HTERT RPE-1 (cell line): ENCODE results near the gene CRMP1.

Experiments
- in situ Hi-C: fragments of 300-500 bp; cut with MboI; formaldehyde crosslinking; loops from 4 replicates; pipeline ENCODE4 v1.14.3; 2020; ENCODE audit warnings: low sequenced_read_pairs

CRMP1 gene

GRCh38 chr4:5774416-5775036 lies 118.4 kb downstream of the CRMP1 start:
- in situ Hi-C loops, result no loop called here

- in situ Hi-C loops, result no loop called here
These were observed 119.7 kb downstream of the CRMP1 start for GRCh38 chr4:5773271-5773555.

DNA sequence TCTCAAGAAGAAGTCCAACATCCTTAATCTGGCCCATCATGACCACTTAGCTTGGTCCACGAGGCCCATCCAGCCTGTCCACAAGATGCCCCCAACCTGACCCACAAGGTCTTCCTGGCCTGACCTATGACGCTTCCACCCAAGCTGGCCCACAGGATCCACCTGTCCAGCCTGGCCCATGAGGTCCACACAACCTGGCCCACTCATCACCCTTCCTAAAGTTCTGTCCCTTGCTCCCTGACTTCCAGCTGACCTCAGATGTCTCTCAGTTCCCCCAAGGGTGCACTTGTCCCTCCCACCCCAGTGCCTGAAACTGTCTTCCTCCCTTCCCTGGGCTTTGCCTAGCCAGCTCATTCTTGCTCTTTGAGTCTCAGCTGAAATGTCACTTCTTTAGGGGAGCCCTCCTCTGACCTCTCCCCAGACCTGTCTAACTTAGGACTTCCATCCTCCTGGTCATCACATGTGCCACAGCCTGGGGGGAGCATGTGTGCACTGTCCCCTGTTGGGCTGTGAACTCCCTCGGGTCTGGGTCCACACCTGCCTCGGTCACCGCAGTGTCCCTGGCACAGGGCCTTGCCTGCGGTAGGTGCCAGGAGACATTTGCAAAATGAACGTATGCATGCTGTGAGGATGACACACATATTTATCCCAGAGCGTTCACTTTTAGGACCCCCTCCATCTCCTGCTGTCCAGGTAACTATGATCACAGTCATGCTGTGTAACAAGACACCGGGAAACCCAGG lies 120.2 kb downstream of the CRMP1 start:
- in situ Hi-C loops, result no loop called here
